GM18907 (cell line): ENCODE results near the gene CHD1.
"Not testable (repeated sequence)": the region's sequence is repeated elsewhere in the genome, so short reads cannot be mapped to it uniquely, and the experiment has no call there.

ENCODE experiments used
- ATAC-seq: cut with Tn5 transposase; IDR thresholded peaks from one replicate; pipeline ENCODE4 v1.9.1; 2021; ENCODE audit warnings: mild to moderate bottlenecking, moderate library complexity; ENCODE audit not compliant: unreplicated experiment

CHD1 gene

DNA sequence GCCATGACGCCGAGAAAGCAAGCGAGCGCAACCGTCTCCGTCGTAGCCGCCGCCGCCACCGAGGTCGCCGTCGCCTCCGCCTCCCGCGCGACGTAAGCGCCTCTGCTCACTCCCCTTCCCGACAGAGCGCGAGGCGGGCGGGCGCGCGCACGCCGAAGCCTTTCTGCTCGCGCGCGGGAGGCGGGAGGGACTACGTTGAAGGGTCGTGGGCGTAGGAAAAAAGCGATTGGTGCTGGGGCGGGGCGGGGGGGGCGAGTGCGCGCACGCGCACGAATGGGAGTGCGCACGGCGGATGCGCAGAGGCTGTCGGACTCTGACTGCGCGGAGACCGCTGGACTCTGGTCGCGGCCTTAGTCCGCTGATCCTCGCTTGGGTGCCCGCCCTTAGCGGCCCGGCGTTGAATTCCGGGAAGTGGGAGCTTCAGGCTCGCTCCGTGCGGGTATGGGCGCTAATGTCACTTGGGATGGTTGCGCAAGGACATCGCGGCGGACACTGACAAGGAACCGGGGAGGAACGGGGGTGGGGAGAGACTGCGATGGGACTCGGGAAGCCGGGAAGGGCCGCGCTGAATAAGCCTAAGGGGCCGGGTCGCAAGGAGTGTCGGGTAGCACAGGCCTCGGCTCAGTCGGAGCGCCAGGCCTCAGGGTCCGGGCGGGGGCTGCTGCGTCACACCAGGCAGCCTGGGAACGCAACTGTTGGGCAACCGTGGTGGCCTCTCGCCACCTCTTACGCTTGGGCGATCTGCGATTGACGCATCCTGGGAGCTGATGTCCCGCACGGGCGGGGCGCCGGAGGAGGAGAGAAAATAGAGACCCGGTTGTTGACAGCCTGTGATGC is at the start of gene CHD1:
Gene CHD1 (minus strand): TSS at position 135 of the 837 bp plus-strand sequence. CDS start 2,621 bp downstream, outside the sequence.
- ATAC-seq, result peak; percentile 77

DNA sequence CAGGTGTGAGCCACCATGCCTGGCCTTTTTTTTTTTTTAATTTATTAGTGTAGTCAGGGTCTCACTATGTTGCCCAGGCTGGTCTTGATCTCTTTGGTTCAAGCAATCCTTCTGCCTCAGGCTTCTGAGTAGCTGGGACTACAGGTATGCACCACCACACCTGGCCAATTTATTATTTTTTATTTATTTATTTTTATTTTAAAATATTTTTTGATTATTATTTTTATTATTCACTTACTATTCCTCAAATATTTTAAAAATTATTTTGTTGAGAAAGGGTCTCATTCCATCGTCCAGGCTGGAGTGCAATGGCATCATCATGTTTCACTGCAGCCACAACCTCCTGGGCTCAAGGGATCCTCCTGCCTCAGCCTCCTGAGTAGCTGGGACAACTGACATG is 49.7 kb upstream of the CHD1 start:
- ATAC-seq, result no peak

DNA sequence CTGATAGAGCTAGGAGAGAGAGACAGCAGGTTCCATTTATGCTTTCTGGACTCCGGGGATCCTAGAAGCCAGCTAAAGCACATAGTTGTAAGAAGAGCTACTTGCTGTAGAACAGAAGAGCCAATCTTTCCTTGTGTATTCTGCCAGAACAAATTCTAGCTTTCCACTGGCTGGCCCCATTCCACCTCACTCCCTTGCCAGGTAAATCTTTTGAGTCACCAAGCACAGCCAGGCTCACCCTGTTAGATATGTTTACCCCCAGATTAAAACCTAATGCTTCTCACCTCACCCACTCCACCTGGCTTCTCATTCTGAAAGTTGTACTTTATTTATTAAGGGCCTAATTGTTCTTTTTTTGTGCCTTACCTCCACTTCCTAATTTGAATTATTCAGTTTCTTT is 48.9 kb upstream of the CHD1 start:
- no peak for ATAC-seq

DNA sequence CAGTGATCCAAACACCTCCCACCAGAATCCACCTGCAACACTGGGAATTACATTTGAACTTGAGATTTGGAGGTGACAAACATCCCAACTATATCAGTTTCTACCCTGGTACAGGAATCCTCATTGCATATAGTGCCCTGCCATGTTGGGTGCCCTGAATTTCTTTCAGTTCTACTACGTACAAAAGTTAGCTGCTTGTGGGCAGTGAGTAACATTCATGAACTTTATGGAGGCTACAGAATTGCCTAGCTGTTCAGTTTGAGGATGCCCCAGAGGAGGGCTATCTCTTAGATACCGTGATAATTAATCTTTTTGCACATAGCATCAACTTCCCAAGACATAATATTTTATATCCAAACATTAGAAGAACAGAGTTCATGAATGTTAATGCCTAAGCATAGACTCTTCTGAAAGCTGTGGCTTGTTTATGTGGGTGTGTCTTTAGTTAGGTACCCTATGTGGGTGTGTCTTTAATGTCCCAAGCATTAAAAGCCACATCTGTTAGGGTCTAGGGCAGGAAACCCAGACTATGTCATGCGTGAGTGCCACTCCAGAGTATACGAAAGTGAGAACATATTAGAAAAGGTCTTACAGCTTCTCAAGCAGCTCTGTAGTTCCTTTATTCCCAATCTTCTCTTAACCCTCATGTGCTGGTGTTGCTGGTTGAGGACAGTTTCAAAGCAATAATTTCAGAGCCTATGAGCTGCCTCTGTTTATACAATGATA is 47.0 kb upstream of the CHD1 start:
- peak; percentile 96 for ATAC-seq

DNA sequence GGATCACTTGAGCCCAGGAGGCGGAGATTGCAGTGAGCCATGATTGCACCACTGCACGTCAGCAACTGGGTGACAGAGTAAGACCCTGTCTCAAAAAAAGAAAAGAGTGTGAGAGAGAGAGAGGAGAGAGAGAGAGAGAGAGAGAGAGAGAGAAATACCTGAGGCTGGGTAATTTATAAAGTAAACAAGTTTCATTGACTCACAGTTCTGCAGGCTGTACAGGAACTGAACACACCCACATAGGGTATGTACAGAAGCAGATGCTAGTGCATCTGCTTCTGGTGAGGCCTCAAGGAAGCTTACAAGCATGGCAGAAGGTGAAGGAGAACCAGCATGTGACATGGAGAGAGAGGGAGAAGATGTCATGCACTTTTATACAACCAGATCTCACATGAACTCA is 46.4 kb upstream of the CHD1 start:
- no peak for ATAC-seq

DNA sequence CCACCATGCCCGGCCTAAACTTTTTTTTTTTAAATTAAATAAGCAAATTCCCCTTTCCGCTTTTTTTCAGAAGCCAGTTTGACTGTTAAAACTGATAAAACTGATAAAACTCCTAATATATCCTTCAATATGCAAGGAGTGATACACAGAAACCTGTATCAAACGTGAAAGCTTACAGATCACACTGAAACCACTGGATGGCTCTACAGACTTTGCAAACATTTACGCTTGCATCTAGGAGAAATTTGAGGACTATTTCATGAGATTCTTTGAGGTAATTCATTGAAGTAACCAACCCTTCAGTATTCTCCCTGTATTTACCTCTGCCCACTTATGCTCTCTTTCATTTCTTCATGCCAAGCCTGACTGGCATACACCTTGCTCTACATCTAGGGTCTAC is 40.6 kb upstream of the CHD1 start:
- ATAC-seq, result no peak

DNA sequence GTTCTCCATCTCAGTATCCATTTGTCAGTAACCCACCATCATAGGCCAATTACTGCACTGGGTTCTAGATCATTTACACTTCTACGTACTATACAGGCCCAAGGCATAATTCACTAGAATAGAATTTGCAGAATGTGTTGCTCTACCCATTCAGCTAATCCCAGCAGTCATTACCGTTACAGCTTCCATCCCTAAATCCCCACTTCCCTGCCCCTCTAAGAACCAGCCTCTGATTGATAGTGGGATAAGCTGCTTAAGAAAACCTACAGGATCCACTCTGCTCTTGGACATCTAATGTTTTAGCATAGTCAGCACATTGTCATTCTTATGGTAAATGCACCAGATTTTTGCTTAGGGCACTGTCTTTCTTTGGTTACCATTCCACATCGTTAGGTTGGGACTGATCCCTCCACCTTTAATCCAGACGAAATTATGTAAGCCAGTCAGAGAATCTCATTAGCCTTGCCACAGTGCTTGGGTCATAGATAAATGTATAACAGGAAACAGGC is 39.3 kb upstream of the CHD1 start:
- ATAC-seq, result no peak

DNA sequence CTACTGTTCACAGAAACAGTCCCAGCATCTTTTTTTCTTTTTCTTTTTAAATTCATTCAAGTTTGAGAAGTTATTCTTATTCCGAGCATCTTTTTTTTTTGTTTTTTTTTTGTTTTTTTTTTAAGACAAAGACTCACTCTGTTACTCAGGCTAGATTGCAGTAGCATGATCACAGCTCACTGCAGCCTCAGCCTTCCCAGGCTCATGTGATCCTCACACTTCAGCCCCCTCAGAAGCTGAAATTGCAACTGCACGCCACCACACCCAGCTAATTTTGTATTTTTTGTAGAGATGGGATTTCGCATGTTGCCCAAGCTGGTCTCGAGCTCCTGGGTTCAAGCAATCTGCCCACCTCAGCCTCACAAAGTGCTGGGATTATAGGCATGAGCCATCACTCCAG is 36.4 kb upstream of the CHD1 start:
- no peak for ATAC-seq

DNA sequence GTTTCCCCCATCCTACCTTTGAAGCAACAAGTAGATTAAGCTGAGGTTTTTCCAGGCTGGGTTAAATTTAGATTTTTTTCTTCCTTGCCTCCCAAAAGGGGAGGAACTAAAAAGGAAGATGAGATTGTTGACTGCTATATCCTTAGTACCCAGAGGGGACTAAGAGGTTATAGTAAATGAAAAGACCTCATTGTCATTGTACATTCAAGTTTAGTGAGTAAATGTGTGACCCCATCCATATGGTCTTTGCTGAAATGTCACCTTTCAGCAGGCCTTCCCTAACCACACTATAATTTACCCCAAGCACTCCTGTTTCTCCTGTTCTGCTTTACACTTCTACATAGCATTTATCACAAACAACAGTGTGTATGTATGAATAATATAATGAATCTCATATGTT is 35.8 kb upstream of the CHD1 start:
- ATAC-seq, result no peak

DNA sequence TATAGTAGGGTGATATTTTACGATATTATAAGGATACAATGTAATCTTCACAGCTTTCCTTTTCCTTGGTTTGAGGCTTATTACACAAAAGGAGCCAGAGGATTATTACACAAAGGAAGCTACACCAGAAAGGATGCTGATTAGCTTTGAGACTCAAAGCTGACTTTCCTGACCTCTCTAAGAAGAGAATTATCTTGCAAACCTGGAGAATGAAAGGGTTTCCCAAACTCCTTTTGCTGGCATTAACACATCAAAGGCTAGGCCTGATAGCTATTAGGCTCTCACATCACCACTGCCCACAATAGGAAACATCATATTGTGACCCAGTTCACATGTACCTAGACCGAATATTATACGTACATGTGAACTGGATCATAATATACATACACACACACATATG is 34.2 kb upstream of the CHD1 start:
- no peak for ATAC-seq

DNA sequence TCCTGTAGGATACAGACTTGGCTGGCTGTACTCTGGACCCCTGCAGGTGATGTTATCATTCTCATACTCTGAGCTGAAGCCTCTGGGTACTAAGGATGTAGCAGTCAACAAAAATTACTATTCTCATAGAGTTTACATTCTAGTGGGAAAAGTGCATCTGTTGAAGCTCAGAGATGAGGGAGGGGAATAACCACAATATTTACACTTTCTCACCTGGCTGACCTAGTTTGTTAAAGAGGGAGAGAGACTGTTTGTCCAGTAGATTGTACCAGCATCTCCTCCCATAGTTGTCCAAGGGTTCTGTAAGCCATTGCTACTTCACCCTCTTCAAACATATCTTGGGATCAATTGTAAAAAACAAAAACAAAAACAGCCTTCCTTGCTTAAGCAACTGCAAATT is 33.8 kb upstream of the CHD1 start:
- no peak for ATAC-seq

DNA sequence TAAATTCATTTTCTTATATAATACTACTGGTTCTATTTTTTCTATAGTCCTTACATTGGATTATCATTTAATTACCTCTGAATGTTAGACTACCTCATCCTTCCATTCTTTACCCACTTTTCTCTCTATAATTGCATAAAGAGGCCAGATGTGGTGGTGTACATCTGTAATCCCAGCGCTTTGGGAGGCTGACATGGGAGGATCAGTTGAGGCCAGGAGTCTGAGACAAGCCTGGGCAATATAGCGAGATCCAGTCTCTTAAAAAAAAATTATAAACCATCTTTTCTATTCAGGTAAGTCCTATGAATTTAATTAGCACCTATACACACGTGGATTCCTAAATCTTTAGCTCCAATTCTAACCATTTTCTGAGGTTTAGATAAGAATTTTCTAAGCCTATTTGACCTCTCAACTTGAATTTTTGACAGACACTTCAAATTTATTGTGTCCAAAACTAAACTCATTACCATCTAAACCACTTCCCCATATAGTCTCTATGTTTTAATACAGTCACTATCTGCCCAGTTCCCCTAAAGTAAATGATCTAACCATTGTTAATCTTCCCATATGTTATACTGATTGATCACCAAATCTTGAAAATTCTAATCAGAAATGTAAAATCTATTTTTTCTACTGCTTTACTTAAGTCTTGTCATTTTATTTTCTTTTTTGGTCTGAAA is 33.0 kb upstream of the CHD1 start:
- no peak for ATAC-seq

DNA sequence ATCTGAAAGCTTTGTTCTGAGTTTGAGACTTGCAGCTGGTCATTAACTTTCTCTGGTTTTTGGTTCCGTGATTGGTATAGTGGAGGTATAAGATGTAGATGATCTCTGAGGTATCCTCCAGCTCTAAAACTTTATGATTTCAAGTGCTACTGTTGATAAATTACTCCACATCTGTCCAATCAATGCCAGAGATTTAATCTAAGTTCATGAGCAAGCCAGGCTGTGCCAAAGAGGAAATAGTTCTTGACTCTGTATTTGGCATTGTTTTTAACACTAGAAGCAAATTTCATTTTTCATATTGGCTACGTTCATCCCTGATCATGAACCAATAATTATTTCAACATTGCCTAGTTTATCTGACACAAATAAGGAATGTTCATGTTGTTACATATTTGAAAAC is 28.5 kb upstream of the CHD1 start:
- no peak for ATAC-seq

DNA sequence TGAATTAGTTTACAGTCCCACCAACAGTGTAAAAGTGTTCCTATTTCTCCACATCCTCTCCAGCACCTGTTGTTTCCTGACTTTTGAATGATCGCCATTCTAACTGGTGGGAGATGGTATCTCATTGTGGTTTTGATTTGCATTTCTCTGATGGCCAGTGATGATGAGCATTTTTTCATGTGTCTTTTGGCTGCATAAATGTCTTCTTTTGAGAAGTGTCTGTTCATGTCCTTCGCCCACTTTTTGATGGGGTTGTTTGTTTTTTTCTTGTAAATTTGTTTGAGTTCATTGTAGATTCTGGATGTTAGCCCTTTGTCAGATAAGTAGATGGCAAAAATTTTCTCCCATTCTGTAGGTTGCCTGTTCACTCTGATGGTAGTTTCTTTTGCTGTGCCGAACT is 27.1 kb upstream of the CHD1 start:
- ATAC-seq, result not testable (repeated sequence)

DNA sequence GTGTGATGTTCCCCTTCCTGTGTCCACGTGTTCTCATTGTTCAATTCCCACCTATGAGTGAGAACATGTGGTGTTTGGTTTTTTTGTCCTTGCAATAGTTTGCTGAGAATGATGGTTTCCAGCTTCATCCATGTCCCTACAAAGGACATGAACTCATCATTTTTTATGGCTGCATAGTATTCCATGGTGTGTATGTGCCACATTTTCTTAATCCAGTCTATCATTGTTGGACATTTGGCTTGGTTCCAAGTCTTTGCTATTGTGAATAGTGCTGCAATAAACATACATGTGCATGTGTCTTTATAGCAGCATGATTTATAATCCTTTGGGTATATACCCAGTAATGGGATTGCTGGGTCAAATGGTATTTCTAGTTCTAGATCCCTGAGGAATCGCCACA is 26.7 kb upstream of the CHD1 start:
- not testable (repeated sequence) for ATAC-seq

DNA sequence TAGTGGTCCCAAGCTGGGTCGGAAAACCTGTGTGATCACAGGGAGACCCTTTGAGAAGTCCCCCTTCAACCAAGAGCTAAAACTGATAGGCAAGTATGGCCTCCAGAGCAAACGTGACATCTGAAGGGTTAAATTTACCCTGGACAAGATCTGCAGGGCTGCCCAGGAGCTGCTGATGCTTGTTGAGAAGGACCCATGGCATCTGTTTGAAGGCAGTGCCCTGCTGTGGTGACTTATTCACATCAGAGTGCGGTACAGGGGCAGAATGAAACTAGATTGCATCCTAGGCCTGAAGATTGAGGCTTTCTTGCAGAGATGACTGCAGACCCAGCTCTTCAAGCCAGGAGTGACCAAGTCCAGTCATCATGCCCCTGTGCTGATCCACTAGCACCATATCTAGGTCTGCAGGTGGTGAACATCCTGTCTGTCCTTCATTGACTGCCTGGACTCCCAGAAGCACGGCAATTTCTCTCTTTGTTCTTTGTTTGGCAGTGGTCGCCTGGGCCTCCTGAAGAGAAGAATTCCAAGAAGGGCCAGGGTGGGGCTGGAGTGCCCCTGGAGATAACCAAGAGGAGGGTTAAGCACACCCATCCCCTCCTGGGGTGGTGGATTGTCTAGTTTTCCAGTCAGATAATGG is 25.7 kb upstream of the CHD1 start:
- no peak for ATAC-seq

DNA sequence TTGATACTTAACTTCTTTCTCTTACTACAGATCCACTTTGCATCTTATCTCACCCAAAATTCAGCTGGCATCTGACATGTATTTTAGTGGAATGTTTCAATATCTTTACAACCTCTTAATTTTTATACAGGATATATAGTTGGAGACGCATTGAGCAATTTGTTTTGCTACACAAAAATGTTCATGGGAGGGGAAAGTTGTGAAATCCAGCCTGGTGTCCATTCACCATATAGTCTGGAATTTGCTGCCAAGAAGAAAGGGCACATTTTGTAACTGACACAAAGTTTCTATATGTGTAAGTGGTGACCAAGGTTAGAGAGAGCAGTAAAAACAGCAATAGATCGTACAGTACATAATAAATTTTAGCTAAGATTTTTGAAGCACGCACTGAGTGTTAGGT is 14.0 kb upstream of the CHD1 start:
- ATAC-seq, result no peak

DNA sequence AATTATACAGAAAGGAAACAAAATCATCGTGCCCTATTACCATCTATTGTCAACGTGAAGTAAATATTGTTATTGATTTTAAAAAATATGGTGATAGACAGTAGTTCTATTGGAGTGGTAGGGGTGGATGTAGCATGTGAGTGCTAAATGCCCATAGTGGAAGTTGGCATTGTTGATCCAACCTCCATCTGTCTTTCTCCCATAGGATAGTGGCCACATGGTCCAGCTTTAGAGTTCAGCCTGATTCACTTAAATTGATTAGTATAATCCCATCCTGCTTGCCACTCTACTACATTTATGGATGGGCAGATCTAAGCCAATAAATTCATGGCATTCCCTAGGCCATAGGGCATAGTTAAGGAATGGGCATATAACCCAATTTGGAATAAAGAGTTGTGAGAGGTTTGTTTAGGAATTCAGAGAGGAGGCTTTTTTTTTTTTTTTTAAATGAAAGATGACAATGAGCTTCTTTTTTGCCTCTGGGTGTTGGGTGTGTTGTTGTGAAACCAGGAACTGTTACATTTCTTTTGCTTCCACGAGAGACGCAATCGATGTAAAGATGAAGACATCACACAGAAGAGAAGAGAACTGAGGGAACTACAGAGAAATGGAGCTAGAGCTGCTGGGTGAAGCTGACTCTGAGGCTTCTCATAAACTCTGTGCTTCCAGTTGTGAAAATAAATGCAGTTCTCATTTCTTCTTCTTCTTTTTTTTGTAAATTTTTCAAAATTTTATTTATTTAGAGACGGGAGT is 12.5 kb upstream of the CHD1 start:
- ATAC-seq, result no peak

DNA sequence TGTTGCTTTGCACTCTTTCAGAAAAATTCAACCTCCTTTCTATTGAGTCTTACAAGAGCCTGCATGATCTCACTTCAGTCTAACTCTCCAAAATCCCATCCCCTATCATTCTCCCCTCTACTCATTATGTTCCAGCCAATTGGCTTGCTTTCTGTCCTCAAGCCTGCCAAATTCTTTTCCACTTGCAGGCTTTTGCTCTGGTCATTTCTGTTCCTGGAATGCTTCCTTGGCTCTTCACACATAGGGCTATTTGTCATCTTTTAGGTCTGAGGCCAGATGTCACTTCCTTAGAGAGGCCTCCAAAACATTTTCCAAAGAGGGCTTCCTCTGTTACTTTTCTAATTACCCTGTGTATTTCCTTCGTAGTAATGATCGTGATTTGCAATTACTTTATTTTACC is 11.8 kb upstream of the CHD1 start:
- ATAC-seq, result no peak

DNA sequence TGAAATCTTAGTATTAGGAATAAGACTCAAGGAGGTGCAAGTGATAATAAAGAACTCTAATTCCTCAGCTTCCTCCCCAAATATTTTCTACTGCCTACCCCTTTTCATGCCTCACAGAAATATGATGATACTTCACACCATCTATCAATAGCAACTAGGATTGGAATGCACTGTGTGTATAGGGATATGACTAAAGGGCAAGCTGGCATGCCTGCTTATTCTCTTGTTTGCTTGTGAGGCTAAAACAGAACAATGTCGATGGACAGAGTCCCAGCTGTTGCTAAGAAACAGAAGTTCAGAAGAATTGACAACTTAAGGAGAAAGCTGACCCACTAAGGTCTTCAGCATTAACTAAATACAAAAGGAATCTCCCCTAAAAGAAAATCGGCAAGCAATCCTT is 9.7 kb upstream of the CHD1 start:
- ATAC-seq, result no peak
